Gastroesophageal sphincter (tissue), 4 donors: ENCODE data around the gene FSHR. TPM values are rescaled to one million over a fixed set of nuclear protein-coding genes. Genes with fewer than 3 reads are reported as not detected.

ENCODE experiments used
- ATAC-seq: fragments of 150-250 bp; one replicate; pipeline ENCODE4 v1.9.1; 2016; ENCODE audit warnings: mild to moderate bottlenecking, moderate library complexity
- H3K27ac ChIP-seq, 4 donors: fragments of 200-600 bp; sonication (generic) in 3 of 4; 1 replicate in 3 of 4; 2 replicates in 1 of 4; pipeline ENCODE4 v1.5.1; 2016 to 2019
- H3K27me3 ChIP-seq: fragments of 200-600 bp; sonication (generic); one replicate; pipeline ENCODE4 v1.5.1; 2019
- H3K36me3 ChIP-seq, 2 donors: fragments of 200-600 bp; sonication (generic); one replicate each; pipeline ENCODE4 v1.5.1; 2019; ENCODE audit warnings: control low read depth in 1 of 2
- H3K4me1 ChIP-seq, 3 donors: fragments of 200-600 bp; sonication (generic); 1 replicate in 2 of 3; 2 replicates in 1 of 3; pipeline ENCODE4 v1.5.1; 2016 to 2019; ENCODE audit warnings: control low read depth in 2 of 3
- H3K4me3 ChIP-seq, 2 donors: fragments of 200-600 bp; sonication (generic); one replicate each; pipeline ENCODE4 v1.5.1; 2019; ENCODE audit warnings: mild to moderate bottlenecking in 1 of 2, moderate library complexity in 1 of 2
- H3K9me3 ChIP-seq, 3 donors: fragments of 200-600 bp; sonication (generic); one replicate each; pipeline ENCODE4 v1.5.1; 2017 to 2019; ENCODE audit warnings: control low read depth in 2 of 3
- CTCF ChIP-seq, 4 experiments: fragments of 200-600 bp in 2 of 4; fragments of 450-650 bp in 2 of 4; sonication (generic) in 1 of 4; IDR thresholded peaks; one replicate each; pipeline ENCODE4 v1.5.1; 2017 to 2019; ENCODE audit warnings: antibody characterized with exemption in 4 of 4, mild to moderate bottlenecking in 2 of 4, moderate library complexity in 2 of 4
- EP300 ChIP-seq: sonication (generic); formaldehyde crosslinking; IDR thresholded peaks from one replicate; pipeline ENCODE4 v1.6.1; 2017; ENCODE audit warnings: antibody characterized with exemption, mild to moderate bottlenecking
- POLR2A ChIP-seq, 2 donors: fragments of 450-650 bp; IDR thresholded peaks; one replicate each; pipeline ENCODE4 v1.6.1; 2017; ENCODE audit warnings: antibody characterized with exemption in 2 of 2, mild to moderate bottlenecking in 2 of 2, moderate library complexity in 1 of 2
- POLR2AphosphoS5 ChIP-seq: sonication (generic); formaldehyde crosslinking; IDR thresholded peaks from one replicate; pipeline ENCODE4 v1.6.1; 2017; ENCODE audit warnings: antibody characterized with exemption
- WGBS, 2 donors: methylation state at CpG; one replicate each; pipeline ENCODE4 v1.1.5; 2018; ENCODE audit warnings: low coverage in 1 of 2; 5-methylcytosine and 5-hydroxymethylcytosine counted together
- total RNA-seq, 4 donors: library from RNA; depleted of rRNA; stranded (reverse); fragments of >200 nt; gene quantifications; one replicate each; pipeline ENCODE4 v1.1.0, GENCODE V29; 2016

FSHR gene
- total RNA-seq, 4 donors from 2014 or later: not detected

- H3K4me3 ChIP-seq: no peak overlapping the region
- 44 to 50% methylated on average over 2 of the region's 2 CpGs for WGBS, 2 donors
- H3K4me1 ChIP-seq: peaks cover 0 to 25% (median 4%) of the 10 kb centered on the region in 3 donors
- no peak overlapping the region for H3K27ac ChIP-seq
- peak; percentile 55 for ATAC-seq
- TF ChIP-seq CTCF (IDR thresholded peaks at IDR 0.05) (peak; percentile 89 to 95 (median 91)), POLR2A (IDR thresholded peaks at IDR 0.05) (no peak), EP300 (no peak), POLR2AphosphoS5 (peak; percentile 82)
- H3K36me3 ChIP-seq: no peaks in the 10 kb centered on the region
- H3K27me3 ChIP-seq: no peaks in the 10 kb centered on the region
- H3K9me3 ChIP-seq: no peaks in the 10 kb centered on the region
These were observed 207.8 kb downstream of the FSHR start for GRCh38 chr2:48946449-48947048.

- no peak for ATAC-seq
- Histone ChIP-seq H3K9me3 (no peaks in the 10 kb centered on the region), H3K4me1 (peaks cover 0 to 25% (median 4%) of the 10 kb centered on the region in 3 donors), H3K4me3 (no peak overlapping the region), H3K36me3 (no peaks in the 10 kb centered on the region), H3K27ac (no peak overlapping the region), H3K27me3 (no peaks in the 10 kb centered on the region)
- TF ChIP-seq POLR2AphosphoS5 (no peak), POLR2A (IDR thresholded peaks at IDR 0.05) (no peak), EP300 (no peak), CTCF (IDR thresholded peaks at IDR 0.05) (no peak)
- WGBS, 2 donors: 33 to 67% methylated on average over 1 of the region's 1 CpG
These were observed 209.4 kb downstream of the FSHR start for GRCh38 chr2:48944956-48945355.

- WGBS, 2 donors: 27 to 36% methylated on average over 3 of the region's 3 CpGs
- H3K27ac ChIP-seq: no peak overlapping the region
- no peak for ATAC-seq
- no peaks in the 10 kb centered on the region for H3K27me3 ChIP-seq
- H3K4me1 ChIP-seq: peaks cover 0 to 19% (median 4%) of the 10 kb centered on the region in 3 donors
- TF ChIP-seq EP300 (no peak), POLR2AphosphoS5 (no peak), CTCF (IDR thresholded peaks at IDR 0.05) (no peak), POLR2A (IDR thresholded peaks at IDR 0.05) (no peak)
- no peaks in the 10 kb centered on the region for H3K9me3 ChIP-seq
- H3K36me3 ChIP-seq: no peaks in the 10 kb centered on the region
- no peak overlapping the region for H3K4me3 ChIP-seq
These were observed 210.9 kb downstream of the FSHR start for GRCh38 chr2:48943436-48943835.

- Histone ChIP-seq H3K27me3 (no peaks in the 10 kb centered on the region), H3K4me1 (peaks cover 0 to 16% (median 4%) of the 10 kb centered on the region in 3 donors), H3K9me3 (no peaks in the 10 kb centered on the region), H3K36me3 (no peaks in the 10 kb centered on the region), H3K27ac (no peak overlapping the region), H3K4me3 (no peak overlapping the region)
- ATAC-seq: no peak
- 41 to 63% methylated on average over 1 of the region's 1 CpG for WGBS, 2 donors
- TF ChIP-seq CTCF (IDR thresholded peaks at IDR 0.05): no peak
- no peak for TF ChIP-seq POLR2A (IDR thresholded peaks at IDR 0.05)
- TF ChIP-seq EP300: no peak
- no peak for TF ChIP-seq POLR2AphosphoS5
These were observed 212.4 kb downstream of the FSHR start for GRCh38 chr2:48941908-48942307.

GRCh38 chr2:48941456-48941855, 212.9 kb downstream of the FSHR start:
- WGBS, 2 donors: 66 to 80% methylated on average over 3 of the region's 3 CpGs
- H3K4me3 ChIP-seq: no peak overlapping the region

More at GRCh38 chr2:48941456-48941855, 212.9 kb downstream of the FSHR start:
- no peaks in the 10 kb centered on the region for H3K9me3 ChIP-seq
- no peak overlapping the region for H3K27ac ChIP-seq
- no peaks in the 10 kb centered on the region for H3K27me3 ChIP-seq
- H3K4me1 ChIP-seq: peaks cover 0 to 12% (median 4%) of the 10 kb centered on the region in 3 donors
- no peaks in the 10 kb centered on the region for H3K36me3 ChIP-seq
- no peak for ATAC-seq
- TF ChIP-seq CTCF (IDR thresholded peaks at IDR 0.05) (no peak), POLR2A (IDR thresholded peaks at IDR 0.05) (no peak), POLR2AphosphoS5 (no peak), EP300 (no peak)
